Right lobe of liver (tissue), 6 donors: ENCODE measurements around the gene SCTR. TPM values are rescaled to one million over a fixed set of nuclear protein-coding genes. Genes with fewer than 3 reads are reported as not detected.

Source experiments
- ATAC-seq, 4 donors: fragments of 200-7000 bp; cut with Tn5 transposase; one replicate each; pipeline ENCODE4 v1.9.1; 2020; ENCODE audit warnings: mild to moderate bottlenecking in 4 of 4, moderate library complexity in 4 of 4
- DNase-seq, 3 donors: peaks; one replicate each; pipeline ENCODE4 v3.0.0-alpha.2; 2020
- H3K27ac ChIP-seq, 3 donors: fragments of 200-600 bp; one replicate each; pipeline ENCODE4 v1.8.0; 2022
- H3K27me3 ChIP-seq, 2 donors: fragments of 200-600 bp; one replicate each; pipeline ENCODE4 v1.8.0; 2022
- H3K36me3 ChIP-seq, 4 donors: fragments of 200-600 bp; sonication (generic) in 1 of 4; one replicate each; pipeline versions ENCODE4 v1.5.1 to v1.8.0; 2017 to 2022; ENCODE audit warnings: control low read depth in 1 of 4
- H3K4me1 ChIP-seq, 4 donors: fragments of 200-600 bp; sonication (generic) in 1 of 4; one replicate each; pipeline versions ENCODE4 v1.5.1 to v1.8.0; 2017 to 2022; ENCODE audit warnings: control low read depth in 1 of 4
- H3K4me3 ChIP-seq, 3 donors: fragments of 200-600 bp; one replicate each; pipeline ENCODE4 v1.8.0; 2022
- H3K9me3 ChIP-seq, 4 donors: fragments of 200-600 bp; sonication (generic) in 1 of 4; one replicate each; pipeline versions ENCODE4 v1.5.1 to v1.8.0; 2017 to 2022; ENCODE audit warnings: control low read depth in 1 of 4
- POLR2A ChIP-seq: fragments of 450-650 bp; IDR thresholded peaks from one replicate; pipeline ENCODE4 v1.6.1; 2017; ENCODE audit warnings: antibody characterized with exemption, mild to moderate bottlenecking
- WGBS: methylation state at CpG from one replicate; pipeline ENCODE4 v1.1.6; 2018; ENCODE audit warnings: low coverage, low lambda C conversion rate; ENCODE audit not compliant: insufficient coverage; ENCODE audit errors: missing lambda C conversion rate; 5-methylcytosine and 5-hydroxymethylcytosine counted together
- intact Hi-C, 2 donors: fragments of 100-400 bp; cut with DNase I; formaldehyde crosslinking; loops; one replicate each; pipeline versions ENCODE4 v1.11.2 to v1.14.1; 2022
- total RNA-seq, 6 experiments: library from RNA; depleted of rRNA in 2 of 6; stranded (reverse); fragments of >200 nt in 2 of 6; fragmentation: NEBNext Ultra II Directional in 3 of 6; extraction: Animal tissue kit (Norgen Biotek cat#: 25700) in 3 of 6; gene quantifications; one replicate each; pipeline versions ENCODE4 v1.1.0 to v1.2.4, GENCODE V29; 2016 to 2023
- TF ChIP-seq, protein P1 (sequence below), 4 donors: fragments of 200-600 bp in 3 of 4; fragments of 450-650 bp in 1 of 4; IDR thresholded peaks; one replicate each; pipeline versions ENCODE4 v1.5.1 to v1.8.0; 2016 to 2022; ENCODE audit warnings: antibody characterized with exemption in 4 of 4, mild to moderate bottlenecking in 2 of 4
- donor health status: DM: no; HTN: yes; CAD: no.
- donor health status: DM: no; HTN: no; CAD: no.
- donor health status: DM: no; HTN: no; CAD: no.
- donor health status: DM: no; HTN: yes; CAD: no.
- donor health status: DM: no; HTN: yes; CAD: no.

SCTR gene
- total RNA-seq, 6 experiments from 2014 or later: 0.12 to 0.38 (median 0.35) TPM; not detected in 2

- peak in 2 of 4 donors; percentile 5 to 18 for ATAC-seq
- intact Hi-C loops: no loop called here
These were observed 82.1 kb downstream of the SCTR start for GRCh38 chr2:119442226-119442619.

GRCh38 chr2:119441376-119442225, 82.7 kb downstream of the SCTR start:
- no peak overlapping the region for H3K4me3 ChIP-seq
- WGBS: 100% methylated on average over 2 of the region's 8 CpGs
- ATAC-seq (peak in 3 of 4 donors; percentile 17 to 34 (median 30)), DNase-seq (no peak)
- no peaks in the 10 kb centered on the region for H3K9me3 ChIP-seq
- no peak for TF ChIP-seq POLR2A
- TF ChIP-seq, protein P1, sequence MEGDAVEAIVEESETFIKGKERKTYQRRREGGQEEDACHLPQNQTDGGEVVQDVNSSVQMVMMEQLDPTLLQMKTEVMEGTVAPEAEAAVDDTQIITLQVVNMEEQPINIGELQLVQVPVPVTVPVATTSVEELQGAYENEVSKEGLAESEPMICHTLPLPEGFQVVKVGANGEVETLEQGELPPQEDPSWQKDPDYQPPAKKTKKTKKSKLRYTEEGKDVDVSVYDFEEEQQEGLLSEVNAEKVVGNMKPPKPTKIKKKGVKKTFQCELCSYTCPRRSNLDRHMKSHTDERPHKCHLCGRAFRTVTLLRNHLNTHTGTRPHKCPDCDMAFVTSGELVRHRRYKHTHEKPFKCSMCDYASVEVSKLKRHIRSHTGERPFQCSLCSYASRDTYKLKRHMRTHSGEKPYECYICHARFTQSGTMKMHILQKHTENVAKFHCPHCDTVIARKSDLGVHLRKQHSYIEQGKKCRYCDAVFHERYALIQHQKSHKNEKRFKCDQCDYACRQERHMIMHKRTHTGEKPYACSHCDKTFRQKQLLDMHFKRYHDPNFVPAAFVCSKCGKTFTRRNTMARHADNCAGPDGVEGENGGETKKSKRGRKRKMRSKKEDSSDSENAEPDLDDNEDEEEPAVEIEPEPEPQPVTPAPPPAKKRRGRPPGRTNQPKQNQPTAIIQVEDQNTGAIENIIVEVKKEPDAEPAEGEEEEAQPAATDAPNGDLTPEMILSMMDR (IDR thresholded peaks at IDR 0.05): no peak
- peaks cover 0 to 16% (median 8%) of the 10 kb centered on the region in 4 donors for H3K4me1 ChIP-seq
- H3K27ac ChIP-seq: no peak overlapping the region
- peaks cover 0 to 29% (median 8%) of the 10 kb centered on the region in 4 donors for H3K36me3 ChIP-seq
- no peaks in the 10 kb centered on the region for H3K27me3 ChIP-seq
- intact Hi-C loops: no loop called here

More at GRCh38 chr2:119442226-119442619, 82.1 kb downstream of the SCTR start:
- 73% methylated on average over 4 of the region's 7 CpGs for WGBS
- no peaks in the 10 kb centered on the region for H3K27me3 ChIP-seq
- H3K36me3 ChIP-seq: peaks cover 0 to 27% (median 8%) of the 10 kb centered on the region in 4 donors
- no peak overlapping the region for H3K4me3 ChIP-seq
- H3K4me1 ChIP-seq: peaks cover 0 to 12% (median 6%) of the 10 kb centered on the region in 4 donors
- H3K27ac ChIP-seq: no peak overlapping the region
- H3K9me3 ChIP-seq: no peaks in the 10 kb centered on the region
- DNase-seq: no peak
- TF ChIP-seq POLR2A: no peak
- TF ChIP-seq, protein P1 (IDR thresholded peaks at IDR 0.05): no peak

- Histone ChIP-seq H3K27ac (no peak overlapping the region), H3K27me3 (no peaks in the 10 kb centered on the region), H3K9me3 (no peaks in the 10 kb centered on the region), H3K4me3 (no peak overlapping the region), H3K36me3 (peaks cover 0 to 29% (median 8%) of the 10 kb centered on the region in 4 donors), H3K4me1 (peaks cover 0 to 23% (median 11%) of the 10 kb centered on the region in 4 donors)
- intact Hi-C loops: no loop called here
- DNase-seq (no peak), ATAC-seq (no peak)
- WGBS: 64% methylated on average over 3 of the region's 4 CpGs
- no peak for TF ChIP-seq POLR2A
- TF ChIP-seq, protein P1 (IDR thresholded peaks at IDR 0.05): no peak
These were observed 83.4 kb downstream of the SCTR start for GRCh38 chr2:119440873-119441272.

DNA sequence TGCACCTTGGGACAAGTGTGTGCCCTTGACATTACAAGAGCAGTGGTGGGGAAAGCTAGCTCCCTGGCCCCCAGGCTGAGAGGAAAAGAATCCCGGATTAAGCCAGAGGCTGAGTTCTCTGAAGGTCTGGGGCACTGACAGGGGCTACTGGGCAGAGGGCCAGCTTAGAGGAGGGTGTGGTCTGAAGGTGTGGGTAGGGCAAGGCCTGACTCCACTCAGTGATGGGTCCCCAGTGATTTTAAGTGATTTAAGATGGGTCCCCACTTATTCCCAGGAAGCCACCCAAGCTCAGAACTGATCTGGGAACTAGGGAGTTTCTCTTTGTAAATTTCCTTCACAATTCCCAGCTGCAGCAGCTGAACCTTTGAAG, 83.8 kb downstream of the SCTR start:
- intact Hi-C loops: no loop called here
- no peaks in the 10 kb centered on the region for H3K9me3 ChIP-seq
- peaks cover 0 to 27% (median 13%) of the 10 kb centered on the region in 4 donors for H3K4me1 ChIP-seq
- no peak overlapping the region for H3K27ac ChIP-seq
- no peaks in the 10 kb centered on the region for H3K27me3 ChIP-seq
- no peak overlapping the region for H3K4me3 ChIP-seq
- no peak for DNase-seq
- 50% methylated on average over 1 of the region's 1 CpG for WGBS
- TF ChIP-seq, protein P1 (IDR thresholded peaks at IDR 0.05): no peak
- TF ChIP-seq POLR2A: no peak
- peaks cover 0 to 29% (median 8%) of the 10 kb centered on the region in 4 donors for H3K36me3 ChIP-seq
- no peak for ATAC-seq
